HPDE6-E6E7 (cell line): Measurements from ENCODE around the gene CLDN22.

Source experiments
- DNase-seq: peaks from one replicate; pipeline ENCODE4 v3.0.0; 2011; ENCODE audit warnings: missing footprints; ENCODE audit errors: extremely low spot score

Gene CLDN22

DNA sequence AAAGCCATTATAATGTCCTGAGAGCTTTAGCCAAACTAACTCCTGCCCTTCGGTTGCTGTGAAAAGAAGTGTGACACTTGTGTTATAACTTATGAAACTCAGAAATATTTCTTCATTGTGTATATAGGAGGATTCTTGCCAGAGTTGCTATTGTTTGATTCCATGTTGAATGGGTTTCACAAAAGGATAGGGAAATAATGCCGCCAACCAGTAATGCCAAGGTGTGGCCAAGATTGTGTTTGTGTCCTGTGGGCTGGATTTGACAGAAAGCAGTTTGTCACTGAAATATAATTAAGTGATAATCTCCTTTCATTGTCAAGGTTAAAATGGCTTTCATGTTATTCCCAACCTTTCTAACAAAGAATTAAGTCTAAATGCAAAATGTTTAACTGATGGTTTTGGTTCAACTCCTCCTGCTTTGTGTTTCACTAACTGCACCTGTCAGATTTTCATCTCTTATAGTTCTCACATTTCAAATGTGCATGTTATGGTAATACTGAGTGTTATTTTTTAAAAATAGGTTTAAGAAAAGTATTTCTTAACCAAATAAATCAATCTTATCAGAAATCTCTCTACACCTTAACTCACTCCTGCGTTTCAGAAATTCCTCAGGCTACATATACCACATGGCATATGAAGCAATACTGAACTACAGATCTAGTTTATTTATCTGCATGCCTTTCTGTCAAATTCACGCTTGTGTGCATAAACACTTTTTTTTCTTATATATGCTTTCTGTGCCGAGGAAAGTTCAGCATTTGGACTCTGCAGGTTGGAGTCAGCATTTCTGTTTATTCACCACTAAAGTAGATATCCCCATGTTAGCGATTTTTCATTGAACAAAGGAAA is at the start of gene CLDN22:
Gene CLDN22 (minus strand): TSS at position 66 of the 849 bp plus-strand sequence. CDS start 58 bp downstream, at position 8.
- DNase-seq, result no peak

DNA sequence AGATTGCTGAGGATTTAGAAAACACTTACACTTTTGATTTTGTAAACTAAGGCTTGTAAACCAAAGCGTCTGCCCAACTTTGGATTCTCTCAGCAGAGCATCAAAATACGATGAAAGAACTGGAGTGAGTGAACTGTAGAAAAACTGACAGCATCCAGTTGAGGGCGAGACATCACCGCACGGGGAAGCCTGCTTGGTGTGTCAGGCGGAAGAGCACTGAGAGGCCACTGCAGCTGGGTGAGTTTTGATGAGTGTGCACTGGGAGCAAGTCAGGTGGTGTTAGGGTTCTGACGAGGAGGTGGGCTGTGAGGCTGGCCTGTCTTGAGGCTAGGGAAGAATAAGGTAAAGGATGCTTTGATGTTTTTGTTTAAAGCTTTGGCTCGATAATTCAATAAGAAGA is 49.0 kb upstream of the CLDN22 start:
- no peak for DNase-seq

DNA sequence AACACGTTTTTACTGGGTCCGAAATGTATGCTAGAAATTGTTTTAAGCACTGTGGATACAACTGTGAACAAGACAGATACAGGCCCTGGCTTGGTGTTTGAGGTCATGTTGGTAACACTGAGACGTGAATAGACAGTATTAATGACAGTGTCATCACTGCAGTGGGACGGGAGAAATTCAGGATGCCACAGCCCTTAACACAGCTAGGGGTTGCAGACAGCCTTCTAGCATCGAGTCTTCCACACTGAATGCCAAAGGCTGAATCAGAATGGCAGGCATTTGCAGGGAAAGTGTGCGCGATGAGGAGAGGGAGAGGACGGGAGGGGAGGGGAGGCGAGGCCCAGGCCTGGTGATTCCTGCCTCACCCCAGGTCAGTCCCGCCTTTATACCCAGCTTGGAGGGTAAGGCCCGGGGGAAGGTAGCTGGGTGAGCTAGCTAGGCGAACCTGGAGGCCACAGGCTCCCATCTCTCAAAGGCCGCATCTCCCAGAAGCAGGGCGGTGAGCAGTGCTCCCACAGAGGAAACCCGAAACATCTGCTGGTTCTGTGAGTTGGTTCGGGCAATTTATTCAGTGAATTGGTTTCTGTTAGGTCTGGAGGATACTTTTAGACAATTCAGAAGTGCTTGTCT is 46.2 kb upstream of the CLDN22 start:
- DNase-seq, result no peak

DNA sequence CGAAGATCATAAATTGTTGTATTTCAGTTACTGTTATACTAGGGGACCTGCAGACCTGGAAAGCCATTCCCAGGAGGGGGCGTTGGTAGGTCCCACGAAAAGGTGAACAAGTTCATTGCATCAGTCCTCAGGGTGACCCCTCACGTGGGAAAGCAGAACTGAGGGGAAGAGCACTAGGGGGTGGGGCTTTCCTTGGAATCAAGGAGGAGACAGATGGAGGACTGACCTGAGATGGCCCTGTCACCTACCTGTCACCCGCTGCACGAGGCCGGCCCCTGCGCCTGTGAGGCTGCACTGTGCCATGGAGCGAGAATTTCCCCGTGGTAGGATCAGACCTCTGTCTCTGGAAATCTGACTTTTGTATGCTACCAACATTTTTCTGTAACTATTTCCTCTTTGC is 43.9 kb upstream of the CLDN22 start:
- DNase-seq, result no peak

DNA sequence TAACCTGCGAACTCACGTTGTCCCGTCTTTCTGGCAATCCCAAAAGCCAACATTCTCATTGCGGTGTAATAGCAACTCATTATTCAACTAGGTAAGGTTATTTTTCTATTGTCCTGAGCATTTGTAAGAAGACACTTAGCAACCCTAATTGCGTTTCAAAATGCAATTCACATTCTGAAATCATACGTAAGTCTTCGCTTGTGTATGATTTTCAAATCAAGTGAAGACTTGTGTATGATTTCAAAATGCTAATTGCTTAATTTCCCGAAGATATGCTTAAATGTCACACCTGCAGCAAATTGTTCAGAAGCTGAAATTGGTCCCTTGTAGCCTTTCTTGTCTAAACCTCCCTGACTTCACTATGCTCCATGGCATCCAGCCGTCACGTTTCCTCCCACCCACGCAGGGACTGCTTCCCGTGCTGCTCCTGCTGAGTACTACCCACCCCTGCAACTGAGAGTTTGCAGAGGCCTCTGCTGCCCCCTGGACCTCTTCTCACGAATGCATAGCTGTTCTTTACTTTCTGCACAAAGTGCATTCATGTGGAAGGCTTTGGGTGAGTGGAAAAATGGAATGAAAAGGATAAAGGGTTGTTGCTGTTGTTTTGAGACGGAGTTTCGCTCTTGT is 43.0 kb upstream of the CLDN22 start:
- no peak for DNase-seq

DNA sequence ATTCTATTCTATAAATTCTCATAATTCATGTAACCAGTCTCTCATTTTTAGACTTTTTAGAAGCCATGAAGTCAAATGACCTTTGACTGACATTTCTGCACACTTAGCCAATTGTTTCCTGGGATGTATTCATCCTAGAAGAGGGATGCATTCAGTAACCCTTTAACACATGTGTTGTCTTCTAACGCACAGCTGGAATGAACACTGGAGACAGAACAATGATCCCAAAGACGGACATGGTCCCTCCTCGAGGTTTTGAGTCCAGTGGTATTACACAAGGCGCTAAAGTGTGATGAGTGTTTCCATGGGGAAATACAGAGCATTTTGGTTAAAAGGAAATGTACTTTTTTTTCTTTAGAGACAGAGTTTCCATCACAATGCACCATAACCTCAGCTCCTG is 42.0 kb upstream of the CLDN22 start:
- DNase-seq, result no peak

DNA sequence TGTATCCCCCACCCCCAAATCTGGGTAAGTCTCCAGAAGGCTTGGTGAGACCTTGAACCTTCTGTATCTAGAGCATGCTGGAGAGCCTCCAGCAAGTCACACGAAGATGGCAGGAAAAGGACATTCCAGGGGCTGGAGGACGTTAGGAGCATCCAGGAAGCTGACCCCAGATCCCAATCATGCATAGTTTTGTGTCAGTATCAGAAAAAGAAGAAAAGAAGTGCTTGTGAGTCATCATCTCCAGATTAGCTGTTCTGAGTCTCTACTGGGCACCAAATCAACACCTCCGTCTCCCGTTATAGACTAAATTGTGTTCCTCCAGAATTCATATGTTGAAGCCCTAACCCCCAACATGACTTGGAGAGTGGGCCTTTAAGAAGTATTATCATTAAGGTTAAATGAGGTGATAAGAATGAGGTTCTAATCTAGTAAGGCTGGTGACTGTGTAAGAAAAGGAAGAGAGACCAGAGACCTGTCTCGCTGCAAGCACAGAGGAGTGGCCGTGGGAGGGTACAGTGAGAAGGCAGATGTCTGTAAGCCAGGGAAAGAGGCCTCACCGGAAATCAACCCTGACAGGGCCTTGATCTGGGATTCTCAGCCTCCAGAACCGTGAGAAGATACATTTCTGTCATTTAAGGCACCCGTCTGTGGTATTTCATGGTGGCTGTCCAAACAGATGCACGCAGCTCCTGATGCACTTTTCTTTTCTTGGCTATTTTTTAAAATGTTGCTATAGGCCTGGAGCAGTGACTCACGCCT is 40.3 kb upstream of the CLDN22 start:
- no peak for DNase-seq

DNA sequence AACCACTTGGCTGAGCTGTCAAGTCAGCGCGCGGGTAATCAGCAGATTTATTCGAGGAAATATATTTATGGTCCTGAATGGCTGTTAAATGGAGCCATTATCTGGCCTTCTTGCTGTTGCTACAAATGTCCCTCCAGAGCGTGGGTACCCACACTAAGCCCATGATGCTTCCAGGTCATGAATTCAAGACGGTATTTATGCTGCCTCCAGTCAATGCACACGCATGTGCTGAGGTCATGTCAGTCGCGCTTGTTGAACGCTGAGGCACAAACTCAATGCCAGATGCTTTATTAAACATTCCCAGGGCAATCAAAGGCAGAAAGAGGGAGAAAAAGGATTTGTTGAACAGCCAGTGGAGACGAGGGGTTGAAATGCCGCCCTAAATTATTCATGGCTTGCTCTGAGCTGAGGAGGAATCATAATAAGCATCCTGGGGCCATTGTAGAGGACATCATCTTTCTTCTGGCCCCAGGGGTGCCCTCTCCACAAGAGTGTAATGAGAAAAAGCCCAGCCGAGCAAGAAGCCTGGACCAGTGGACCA is 38.2 kb upstream of the CLDN22 start:
- DNase-seq, result no peak

DNA sequence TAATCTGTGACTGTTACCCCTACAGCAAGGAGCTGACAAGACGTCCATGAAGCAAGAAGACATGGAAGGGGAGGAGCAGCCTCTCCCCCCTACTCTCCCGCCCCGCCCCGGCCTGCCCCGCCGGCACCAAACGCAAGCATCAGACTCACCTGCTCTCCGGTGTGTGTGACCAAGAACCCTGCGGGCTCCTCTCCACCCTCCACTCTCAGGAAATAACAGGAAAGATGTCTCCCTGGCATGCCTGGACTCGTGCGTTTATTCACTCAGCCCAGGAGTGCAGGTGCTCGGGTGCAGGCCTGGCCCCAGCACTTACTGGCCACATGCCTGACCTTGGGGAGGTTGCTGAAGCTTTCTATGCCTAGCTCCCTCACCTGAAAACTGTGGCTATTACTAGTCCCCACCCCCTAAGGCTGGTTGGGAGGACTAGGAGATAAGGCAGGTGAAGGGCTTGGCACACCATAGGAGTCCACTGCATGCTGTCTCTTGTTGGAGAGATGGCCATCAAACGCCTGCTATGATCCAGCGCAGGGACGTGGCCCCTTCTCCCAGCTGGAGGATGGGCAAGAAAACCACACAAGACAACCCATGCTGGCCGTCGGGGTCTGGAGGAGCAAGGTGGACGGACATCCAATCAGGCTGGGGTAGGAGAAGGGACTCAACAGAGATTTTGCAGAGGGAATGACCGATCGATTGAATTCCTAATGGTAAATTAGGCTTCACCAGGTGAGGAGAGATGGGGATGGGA is 37.0 kb upstream of the CLDN22 start:
- peak; percentile 96 for DNase-seq

DNA sequence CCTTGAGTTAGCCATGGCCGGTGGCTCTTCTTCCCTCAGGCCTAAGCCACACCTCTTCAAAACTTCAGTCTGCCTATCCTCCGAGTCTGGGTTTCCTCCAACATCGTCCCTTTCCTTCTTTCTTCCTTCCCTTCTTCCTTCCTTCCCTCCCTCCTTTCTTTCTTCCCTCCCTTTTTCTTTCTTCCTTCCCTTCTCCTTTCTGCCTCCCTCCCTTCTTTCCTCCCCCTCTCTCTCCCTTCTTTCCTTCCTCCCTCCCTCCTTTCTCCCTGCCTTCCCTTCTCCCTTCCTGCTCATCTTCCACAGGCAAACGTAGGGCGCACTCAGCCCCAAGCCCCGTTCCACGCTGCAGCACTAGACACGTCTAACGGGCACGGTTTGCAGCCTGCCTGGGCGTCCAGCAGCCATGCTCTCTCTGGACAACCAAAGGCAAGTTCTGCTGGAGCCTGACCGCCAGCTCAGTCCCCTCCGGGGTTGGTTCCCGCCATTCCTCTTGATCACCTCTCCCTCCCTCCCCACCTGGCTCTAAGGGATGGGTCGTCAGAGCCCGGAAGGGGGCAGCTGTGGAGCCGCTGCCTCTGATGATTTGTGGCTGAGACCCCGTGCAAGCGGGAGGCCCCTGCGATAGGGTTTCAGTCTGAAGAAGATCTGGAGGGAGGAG is 36.2 kb upstream of the CLDN22 start:
- DNase-seq, result no peak

DNA sequence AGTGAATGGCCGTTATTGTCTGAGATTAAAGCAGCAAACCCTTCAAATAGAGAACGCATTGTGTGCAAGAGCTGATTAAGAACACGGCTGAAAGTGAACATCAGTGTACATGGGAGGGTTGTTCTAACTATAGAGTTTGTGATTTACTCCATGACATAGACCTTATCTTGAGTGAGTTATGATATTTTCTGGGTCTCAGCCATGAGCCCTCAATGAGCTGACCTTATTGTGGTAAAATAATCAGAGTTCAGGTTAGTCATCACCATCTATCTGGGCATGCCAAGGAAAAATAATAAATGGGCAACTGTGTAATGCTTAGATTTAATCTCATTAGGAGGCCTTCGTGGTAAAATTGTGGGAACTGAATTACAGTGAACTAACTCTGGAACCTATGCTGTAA is 35.3 kb upstream of the CLDN22 start:
- DNase-seq, result peak; percentile 37

DNA sequence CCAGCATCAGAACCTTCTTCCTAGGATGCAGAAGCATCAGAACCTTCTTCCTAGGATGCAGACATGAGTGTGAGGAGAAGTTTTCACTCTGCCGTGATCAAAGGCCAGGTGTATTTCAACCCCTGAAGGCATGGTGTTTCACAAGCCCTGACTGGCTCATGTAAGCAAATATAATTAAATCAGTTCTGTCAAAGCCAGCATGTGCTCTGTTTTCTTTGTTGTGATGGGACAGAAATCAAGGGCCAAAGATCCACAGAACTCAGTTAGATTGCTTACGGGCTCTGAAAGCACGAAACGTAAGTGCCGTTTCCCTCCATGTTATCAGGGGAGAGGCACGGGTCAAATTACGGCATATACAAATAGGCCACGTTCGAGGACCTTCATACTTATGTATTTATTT is 34.1 kb upstream of the CLDN22 start:
- DNase-seq, result no peak

DNA sequence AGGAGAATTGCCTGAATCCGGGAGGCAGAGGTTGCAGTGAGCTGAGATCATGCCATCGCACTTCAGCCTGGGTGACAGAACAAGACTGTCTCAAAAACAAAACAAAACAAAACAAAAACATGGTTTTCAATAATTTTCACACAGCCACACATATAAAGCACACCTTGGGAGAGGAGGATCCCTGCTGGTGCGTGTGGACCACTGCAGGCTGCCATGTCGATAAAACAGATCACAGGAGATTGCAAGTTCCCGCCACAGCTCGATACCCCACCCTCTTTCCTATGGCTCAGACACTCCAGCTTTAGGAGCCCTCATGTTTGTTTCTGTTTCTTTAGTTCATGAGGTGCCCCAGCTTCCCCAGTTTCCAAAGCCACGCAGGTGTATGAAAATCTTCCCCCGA is 33.5 kb upstream of the CLDN22 start:
- no peak for DNase-seq

DNA sequence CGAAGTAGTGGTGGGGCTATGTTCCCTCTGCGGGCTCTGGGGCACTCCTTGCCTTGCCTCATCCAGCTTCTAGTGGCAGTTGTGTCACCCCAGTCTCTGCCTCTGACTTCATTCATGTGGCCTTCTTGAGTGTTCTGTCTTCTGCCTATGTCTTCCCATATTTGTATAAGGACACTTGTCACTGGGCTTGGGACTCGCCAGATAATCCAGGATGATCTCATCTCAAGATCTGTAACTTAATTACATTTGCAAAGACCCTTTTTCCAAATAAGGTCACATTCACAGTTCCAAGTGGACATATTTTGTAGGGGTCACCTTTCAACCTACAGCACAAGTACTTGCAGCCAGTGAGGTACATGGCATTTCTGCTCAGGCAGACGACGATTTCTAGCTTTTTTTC is 32.5 kb upstream of the CLDN22 start:
- no peak for DNase-seq

DNA sequence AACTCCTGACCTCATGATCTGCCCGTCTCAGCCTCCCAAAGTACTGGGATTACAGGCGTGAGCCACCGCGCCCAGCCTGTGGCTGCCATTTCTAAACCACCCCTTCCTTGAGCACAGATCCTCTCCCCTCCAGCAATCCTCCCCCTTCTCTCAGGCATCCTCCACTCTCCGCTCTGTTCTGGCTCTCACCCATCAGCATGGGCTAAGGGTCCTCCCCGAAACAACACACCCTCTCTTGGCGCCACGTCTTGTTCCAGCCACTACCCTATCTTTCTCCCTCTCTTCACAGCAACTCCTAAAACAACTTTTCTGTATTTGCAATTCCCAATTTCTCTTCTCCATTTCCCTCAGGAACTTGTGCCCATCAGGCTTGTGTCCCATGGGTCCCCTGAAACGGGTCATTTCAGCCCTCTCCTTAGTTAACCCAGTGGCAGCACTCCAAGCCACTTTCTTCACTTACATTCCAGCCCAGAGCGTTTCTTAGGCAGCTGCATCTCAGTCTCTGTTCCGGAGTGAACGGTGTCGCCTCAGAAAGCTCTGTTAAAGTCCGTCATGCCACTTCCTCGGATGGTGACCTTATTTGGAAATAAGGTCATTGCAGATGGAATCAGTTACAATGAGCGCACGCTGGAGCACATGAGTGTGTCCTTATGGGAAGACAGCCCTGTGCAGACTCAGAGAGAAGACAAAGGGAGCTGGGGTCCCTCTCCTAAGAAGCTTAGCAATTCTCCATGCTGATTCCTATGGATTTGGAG is 30.4 kb upstream of the CLDN22 start:
- DNase-seq, result no peak

DNA sequence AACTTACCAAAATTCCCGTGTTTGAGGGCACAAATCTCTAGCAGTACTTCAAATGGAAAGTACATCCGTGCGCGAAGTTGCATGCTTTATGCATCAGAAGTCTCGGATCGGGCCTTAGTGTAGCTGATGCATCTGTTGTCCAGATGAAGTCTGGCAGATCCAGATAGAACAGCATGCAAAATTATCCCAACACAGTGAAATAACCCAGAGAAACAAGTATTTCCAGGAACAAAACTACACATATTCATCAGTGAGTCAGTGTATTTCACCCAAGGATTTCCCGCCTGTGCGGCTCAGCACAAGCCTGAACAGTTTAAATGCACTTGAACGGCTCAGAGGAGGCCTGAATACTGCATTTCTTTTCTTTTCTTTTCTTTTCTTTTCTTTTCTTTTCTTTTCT is 29.6 kb upstream of the CLDN22 start:
- DNase-seq, result peak; percentile 67

DNA sequence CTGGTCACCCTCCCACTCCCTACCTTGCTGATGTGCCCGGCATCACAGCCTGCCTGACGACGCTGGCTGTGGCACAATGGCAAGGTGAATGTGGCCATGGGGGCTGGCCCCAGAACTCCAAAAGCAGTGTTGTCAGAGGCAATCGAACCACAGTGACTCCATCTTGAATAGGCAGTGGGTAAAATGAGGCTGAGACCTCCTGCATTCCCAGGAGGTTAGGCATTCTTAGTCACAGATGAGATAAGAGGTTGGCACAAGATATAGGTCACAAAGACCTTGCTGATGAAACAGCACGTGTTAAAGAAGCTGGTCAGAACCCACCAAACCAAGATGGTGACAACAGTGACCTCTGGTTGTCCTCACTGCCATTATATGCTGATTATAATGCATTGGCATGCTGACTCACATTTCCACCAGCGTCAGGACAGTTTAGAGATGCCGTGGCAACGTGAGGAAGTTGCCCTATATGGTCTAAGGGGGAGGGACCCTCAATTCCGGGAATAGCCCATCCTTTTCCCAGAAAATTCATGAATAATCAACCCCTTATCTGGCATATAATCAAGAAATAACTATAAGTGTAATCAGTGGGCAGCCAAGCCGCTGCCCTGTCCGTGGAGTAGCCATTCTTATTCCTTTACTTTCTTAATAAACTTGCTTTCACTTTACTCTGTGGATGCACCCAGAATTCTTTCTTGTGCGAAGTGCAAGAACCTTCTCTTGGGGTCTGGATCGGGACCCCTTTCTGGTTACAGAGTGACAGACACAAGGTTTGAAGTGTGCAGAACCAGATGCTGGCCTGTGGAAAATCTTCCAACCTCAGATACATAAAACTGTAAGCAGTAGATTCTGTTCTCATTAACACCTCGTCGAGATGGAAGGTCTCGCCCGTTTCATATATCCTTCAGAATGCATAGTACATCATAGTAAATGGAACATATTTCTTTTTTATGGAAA is 28.9 kb upstream of the CLDN22 start:
- no peak for DNase-seq

DNA sequence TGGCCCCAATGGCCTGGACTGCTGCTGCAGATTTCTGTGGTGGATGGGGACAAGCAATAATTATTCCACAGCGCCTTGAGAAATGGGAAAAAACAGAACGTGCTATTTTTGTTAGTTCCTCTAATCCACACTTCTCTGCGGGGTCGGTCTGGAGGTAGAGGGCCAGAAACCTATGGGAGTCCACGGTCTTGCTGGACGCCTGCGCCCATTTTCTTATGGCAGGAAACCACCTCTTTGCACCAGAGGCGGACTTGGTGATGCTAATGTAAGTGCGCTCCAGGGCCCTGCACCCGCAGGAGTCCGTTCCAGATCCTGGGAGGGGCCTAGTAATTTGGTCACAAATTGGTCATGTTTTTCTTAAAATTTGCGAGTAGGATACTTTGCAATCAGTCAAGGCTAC is 28.1 kb upstream of the CLDN22 start:
- DNase-seq, result no peak

DNA sequence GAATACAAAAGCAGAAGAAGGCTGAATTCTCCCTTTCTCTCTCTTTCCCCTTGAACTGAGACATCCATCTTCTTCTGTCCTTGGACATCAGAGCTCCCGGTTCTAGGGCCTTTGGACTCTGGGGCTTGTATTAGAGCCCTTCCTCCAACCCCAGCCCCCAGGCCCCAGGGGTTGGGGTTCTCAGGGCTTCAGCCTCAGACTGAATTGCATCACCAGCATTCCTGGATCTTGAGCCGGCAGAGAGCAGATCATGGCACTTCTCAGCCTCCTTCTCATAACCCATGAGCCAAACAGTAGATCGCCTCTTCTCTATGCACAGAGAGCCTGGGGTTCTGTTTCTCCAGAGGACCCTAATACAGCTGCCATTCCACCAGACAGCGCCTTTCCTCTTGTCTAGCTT is 27.5 kb upstream of the CLDN22 start:
- DNase-seq, result no peak
